H1 (cell line): Measurements from ENCODE around the gene SLC13A2. TPM values are rescaled to one million over a fixed set of nuclear protein-coding genes. Genes with fewer than 3 reads are reported as not detected.
A peak's percentile ranks its signal among the peaks of the same experiment; 100 is the strongest.

Source experiments
- CTCF ChIA-PET: fragments of 300-600 bp; sonication (Branson Sonifier 250); formaldehyde crosslinking; loops from one replicate; lab custom pipeline; 2021; ENCODE audit not compliant: partially characterized antibody; lab: Charles Lee
- POLR2A ChIA-PET: fragments of 300-600 bp; sonication (Branson Sonifier 250); formaldehyde crosslinking; loops from one replicate; lab custom pipeline; 2021; ENCODE audit warnings: inconsistent platforms; ENCODE audit not compliant: partially characterized antibody; lab: Charles Lee
- DNase-seq, 2 experiments: peaks; one replicate each; pipeline versions ENCODE4 v3.0.0 to v3.0.0-alpha.2; 2010 to 2022; ENCODE audit warnings: low spot score in 2 of 2, low read depth in 1 of 2, mixed read lengths in 1 of 2
- FAIRE-seq: peaks from 2 replicates; lab custom pipeline; 2011; peaks lifted over from hg19 to GRCh38; lab: Jason Lieb, UNC
- H2AFZ ChIP-seq: 2 replicates; pipeline ENCODE4 v1.8.1; 2012; ENCODE audit warnings: low read length, inconsistent platforms
- H2AK5ac ChIP-seq: 2 replicates; pipeline ENCODE4 v1.6.1; 2013; ENCODE audit warnings: low read depth, low read length
- H2BK120ac ChIP-seq: replicated peaks from 2 replicates; pipeline ENCODE3; 2013; ENCODE audit warnings: low read depth, low read length, inconsistent platforms
- H2BK12ac ChIP-seq: 2 replicates; pipeline ENCODE4 v1.6.1; 2013; ENCODE audit warnings: low read depth, low read length
- H2BK15ac ChIP-seq: 2 replicates; pipeline ENCODE4 v1.6.1; 2013; ENCODE audit warnings: low read length
- H2BK20ac ChIP-seq: 2 replicates; pipeline ENCODE4 v1.6.1; 2013; ENCODE audit warnings: low read length
- H2BK5ac ChIP-seq: 2 replicates; pipeline ENCODE4 v1.6.1; 2013; ENCODE audit warnings: low read depth, low read length
- H3K14ac ChIP-seq: 2 replicates; pipeline ENCODE4 v1.6.1; 2013; ENCODE audit warnings: inconsistent platforms; ENCODE audit not compliant: insufficient read length
- H3K18ac ChIP-seq: 2 replicates; pipeline ENCODE4 v1.6.1; 2013; ENCODE audit warnings: low read length; ENCODE audit errors: extremely low read depth
- H3K23ac ChIP-seq: 2 replicates; pipeline ENCODE4 v1.6.1; 2013; ENCODE audit warnings: inconsistent platforms; ENCODE audit not compliant: insufficient read length
- H3K23me2 ChIP-seq: 2 replicates; pipeline ENCODE4 v1.6.1; 2013; ENCODE audit warnings: low read depth, low read length
- H3K27ac ChIP-seq: 2 replicates; pipeline ENCODE4 v1.6.1; 2011; ENCODE audit warnings: low read depth, low read length, inconsistent platforms
- H3K27me3 ChIP-seq, 4 experiments: replicated peaks in 1 of 4; 1 replicate in 1 of 4; 2 replicates in 3 of 4; pipeline versions ENCODE4 v1.6.1 to v1.8.1; 2011 to 2013; ENCODE audit warnings: low read length in 3 of 4, mild to moderate bottlenecking in 3 of 4, inconsistent platforms in 2 of 4, mixed read lengths in 2 of 4, moderate library complexity in 1 of 4; ENCODE audit not compliant: control insufficient read depth in 3 of 4, insufficient read depth in 3 of 4; ENCODE audit errors: extremely low read depth in 1 of 4
- H3K36me3 ChIP-seq, 4 experiments: 2 replicates each; pipeline versions ENCODE4 v1.6.1 to v1.8.1; 2011 to 2013; ENCODE audit warnings: mild to moderate bottlenecking in 4 of 4, low read length in 3 of 4, moderate library complexity in 2 of 4, control low read depth in 1 of 4, inconsistent platforms in 1 of 4; ENCODE audit not compliant: insufficient read depth in 4 of 4, control insufficient read depth in 2 of 4
- H3K4ac ChIP-seq: replicated peaks from 2 replicates; pipeline ENCODE3; 2013; ENCODE audit warnings: low read length, low read depth, mixed read lengths, inconsistent platforms; ENCODE audit not compliant: insufficient read length
- H3K4me1 ChIP-seq, 4 experiments: replicated peaks in 1 of 4; 1 replicate in 1 of 4; 2 replicates in 3 of 4; pipeline versions ENCODE4 v1.6.1 to v1.8.1; 2011 to 2013; ENCODE audit warnings: low read length in 3 of 4, inconsistent platforms in 2 of 4, mixed read lengths in 1 of 4; ENCODE audit not compliant: insufficient read depth in 4 of 4, control insufficient read depth in 3 of 4
- H3K4me2 ChIP-seq, 2 experiments: 2 replicates each; pipeline versions ENCODE4 v1.6.1 to v1.8.1; 2011 to 2013; ENCODE audit warnings: low read depth in 2 of 2, low read length in 2 of 2, control low read depth in 1 of 2, inconsistent platforms in 1 of 2, mild to moderate bottlenecking in 1 of 2; ENCODE audit not compliant: insufficient read depth in 1 of 2
- H3K4me3 ChIP-seq, 4 experiments: fragments of 200-600, 300-600 bp in 1 of 4; sonication (generic), shearing (Covaris generic), sonication (Bioruptor Twin) in 1 of 4; 2 replicates each; pipeline versions ENCODE4 v1.5.1 to v1.8.1; 2011 to 2016; ENCODE audit warnings: low read length in 4 of 4, low read depth in 3 of 4, control low read depth in 2 of 4, inconsistent platforms in 2 of 4, mild to moderate bottlenecking in 2 of 4, mixed read lengths in 1 of 4, moderate library complexity in 1 of 4; ENCODE audit not compliant: insufficient read depth in 2 of 4; ENCODE audit errors: extremely low read depth in 1 of 4
- H3K56ac ChIP-seq: replicated peaks from 2 replicates; pipeline ENCODE3; 2013; ENCODE audit warnings: low read depth, mild to moderate bottlenecking, mixed read lengths, low read length, inconsistent platforms; ENCODE audit not compliant: insufficient read length
- H3K79me1 ChIP-seq: 2 replicates; pipeline ENCODE4 v1.6.1; 2013; ENCODE audit warnings: low read depth, low read length, control low read depth
- H3K79me2 ChIP-seq, 2 experiments: 2 replicates each; pipeline versions ENCODE4 v1.6.1 to v1.8.1; 2012 to 2013; ENCODE audit warnings: low read length in 2 of 2, mild to moderate bottlenecking in 2 of 2, inconsistent platforms in 1 of 2; ENCODE audit not compliant: insufficient read depth in 2 of 2, control insufficient read depth in 1 of 2
- H3K9ac ChIP-seq, 4 experiments: replicated peaks in 1 of 4; 1 replicate in 1 of 4; 2 replicates in 3 of 4; pipeline versions ENCODE4 v1.6.1 to v1.8.1; 2011 to 2013; ENCODE audit warnings: low read depth in 3 of 4, low read length in 3 of 4, control low read depth in 2 of 4, mild to moderate bottlenecking in 2 of 4, moderate library complexity in 2 of 4, inconsistent platforms in 1 of 4; ENCODE audit errors: extremely low read depth in 1 of 4
- H3K9me3 ChIP-seq, 2 experiments: 2 replicates each; pipeline versions ENCODE4 v1.6.1 to v1.8.1; 2012 to 2013; ENCODE audit warnings: mild to moderate bottlenecking in 2 of 2, moderate library complexity in 2 of 2, control low read depth in 1 of 2, inconsistent platforms in 1 of 2, low read depth in 1 of 2, low read length in 1 of 2, mixed read lengths in 1 of 2; ENCODE audit not compliant: insufficient read depth in 2 of 2
- H4K20me1 ChIP-seq, 2 experiments: replicated peaks in 1 of 2; 2 replicates each; pipeline versions ENCODE3 to v1.8.1; 2011 to 2013; ENCODE audit warnings: inconsistent platforms in 2 of 2, low read length in 2 of 2, mild to moderate bottlenecking in 1 of 2; ENCODE audit not compliant: insufficient read depth in 2 of 2, control insufficient read depth in 1 of 2
- H4K5ac ChIP-seq: 2 replicates; pipeline ENCODE4 v1.6.1; 2013; ENCODE audit warnings: low read length, low read depth, mixed read lengths, inconsistent platforms; ENCODE audit not compliant: insufficient read length
- H4K8ac ChIP-seq: 2 replicates; pipeline ENCODE4 v1.8.0; 2013; ENCODE audit warnings: mild to moderate bottlenecking, moderate library complexity, low read length, inconsistent platforms; ENCODE audit not compliant: insufficient read depth; ENCODE audit errors: extremely low read depth
- H4K91ac ChIP-seq: replicated peaks from 2 replicates; pipeline ENCODE3; 2013; ENCODE audit warnings: low read length, mixed read lengths, inconsistent platforms; ENCODE audit not compliant: insufficient read length
- CTBP2 ChIP-seq: IDR thresholded peaks from 2 replicates; pipeline ENCODE4 v1.7.0; 2011; ENCODE audit warnings: borderline replicate concordance, mild to moderate bottlenecking, moderate library complexity, mixed read lengths, low read length; ENCODE audit not compliant: insufficient read depth, insufficient read length
- WGBS, 2 experiments: shearing (Covaris generic) in 1 of 2; methylation state at CpG; one replicate each; pipeline versions ENCODE4 v1.1.6 to v1.1.7; 2013 to 2015; ENCODE audit warnings: low lambda C conversion rate in 2 of 2, mixed read lengths in 2 of 2, inconsistent platforms in 1 of 2, low coverage in 1 of 2, missing lambda C conversion rate in 1 of 2; ENCODE audit not compliant: insufficient replicate concordance in 2 of 2, insufficient coverage in 1 of 2, insufficient read length in 1 of 2; ENCODE audit errors: extremely low coverage in 1 of 2, missing lambda C conversion rate in 1 of 2; 5-methylcytosine and 5-hydroxymethylcytosine counted together
- polyA plus RNA-seq, 7 experiments: library from polyadenylated mRNA; depleted of rRNA in 3 of 7; stranded (reverse) in 5 of 7; unstranded in 2 of 7; fragments of >200 nt in 5 of 7; fragments of 200-250 nt in 2 of 7; gene quantifications; 1 replicate in 5 of 7; 2 replicates in 1 of 7; 4 replicates in 1 of 7; pipeline versions ENCODE4 v1.2.1 to v1.2.3, GENCODE V29; 2011 to 2013; ENCODE audit warnings: missing spikeins in 2 of 7, mixed read lengths in 2 of 7
- total RNA-seq: library from RNA; stranded (reverse); fragmentation: NEBNext Ultra II Directional; extraction: Animal tissue kit (Norgen Biotek cat#: 25700); gene quantifications from 2 replicates; pipeline ENCODE4 v1.2.1, GENCODE V29; 2021
- TF ChIP-seq, protein P1 (sequence below), 3 experiments: IDR thresholded peaks; 1 replicate in 2 of 3; 2 replicates in 1 of 3; pipeline versions ENCODE4 v1.5.1 to v1.6.1; 2011; ENCODE audit warnings: low read length in 3 of 3, mild to moderate bottlenecking in 3 of 3, inconsistent platforms in 2 of 3, low read depth in 1 of 3, moderate library complexity in 1 of 3; ENCODE audit not compliant: insufficient read depth in 1 of 3; ENCODE audit errors: control extremely low read depth in 1 of 3

The SLC13A2 gene
- total and polyA plus RNA-seq, 2 of the 8 experiments (the other 6 are each of a cell fraction or from before 2014, with no cell fraction given), result not detected

DNA sequence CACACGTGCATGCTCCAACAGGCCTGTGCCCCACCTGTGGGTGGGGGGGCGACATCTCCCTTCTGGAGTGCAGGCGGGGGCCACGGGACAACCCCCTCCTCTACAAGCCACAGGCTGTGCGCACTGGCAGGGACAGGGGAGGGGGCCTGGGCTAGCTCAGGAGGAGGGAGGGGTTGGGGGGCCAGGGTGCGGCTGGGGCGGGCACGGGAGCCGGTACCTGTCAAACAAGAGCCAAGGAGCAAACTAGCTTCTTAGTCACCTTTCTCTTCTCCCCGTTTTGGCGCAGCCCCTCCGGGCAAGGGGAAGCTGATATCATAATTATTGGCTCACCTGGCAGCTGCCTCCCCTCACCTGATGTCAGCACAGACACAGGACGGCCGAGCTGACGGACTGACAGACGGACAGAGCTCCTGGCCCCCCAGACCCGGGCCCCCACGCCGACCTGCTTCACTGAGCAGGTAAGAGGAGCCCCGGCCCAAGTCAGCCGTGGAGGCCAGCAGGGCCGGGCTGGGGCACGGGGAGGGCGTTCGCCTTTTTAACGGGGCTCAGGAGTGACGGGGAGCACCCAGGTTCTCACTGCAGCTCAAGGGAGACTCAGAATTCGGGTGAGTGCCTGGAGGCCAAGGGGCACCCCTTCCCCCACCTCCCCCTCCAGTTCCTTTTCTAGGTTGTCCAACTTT is 32.7 kb downstream of the SLC13A2 start, which contains the start of gene FOXN1:
Gene FOXN1, plus strand, starts transcription at position 363 of the 680 bp plus-strand sequence. CDS start 17,622 bp downstream, outside the sequence.
- H2AK5ac ChIP-seq, result no peak within 1 kb of the TSS; the same call in 1 of the 2 replicates
- H4K91ac ChIP-seq, result peak within 1 kb of the TSS; percentile 63
- H3K23ac ChIP-seq, result no peak within 1 kb of the TSS
- POLR2A ChIA-PET, result interaction anchor here (0.6 to 1.5 kb wide), 3 partner anchors 41 to 267 kb away, joined by 3 to 4 read pairs (median 4); partner anchors contain the start of gene POLDIP2
- H3K23me2 ChIP-seq, result peaks cover 2% of the 10 kb centered on the region; the same call in 1 of the 2 replicates
- H4K20me1 ChIP-seq, result no peaks in the 10 kb centered on the region
- no peak within 1 kb of the TSS for H3K9ac ChIP-seq
- H3K56ac ChIP-seq, result no peak within 1 kb of the TSS
- H3K4me3 ChIP-seq, result no peak within 1 kb of the TSS
- H3K4ac ChIP-seq, result no peak within 1 kb of the TSS
- H3K79me2 ChIP-seq, result no peaks in the 10 kb centered on the region
- no peak within 1 kb of the TSS; a peak in 1 of 4 replicates for H3K4me2 ChIP-seq
- peak within 1 kb of the TSS; percentile 12; the same call in 1 of the 2 replicates for H4K8ac ChIP-seq
- peak within 1 kb of the TSS; percentile 50; the same call in 1 of the 2 replicates for H2BK12ac ChIP-seq
- H3K9me3 ChIP-seq, result no peaks in the 10 kb centered on the region
- H2BK120ac ChIP-seq, result no peak within 1 kb of the TSS
- CTCF ChIA-PET, result interaction anchor here (1.0 to 21.4 kb wide), 3 partner anchors 8 to 37 kb away, joined by 3 to 547 read pairs (median 8); no protein-coding TSS in a partner anchor
- 0 out of 2 replicates have a peak within 1 kb of the TSS, but pooled peaks have one; percentile 46 for H2BK15ac ChIP-seq
- H3K18ac ChIP-seq, result no peak within 1 kb of the TSS
- H2BK5ac ChIP-seq, result no peak within 1 kb of the TSS
- no peak within 1 kb of the TSS for H2AFZ ChIP-seq
- H3K79me1 ChIP-seq, result no peaks in the 10 kb centered on the region
- no peak within 1 kb of the TSS for H3K14ac ChIP-seq
- no peak within 1 kb of the TSS for H4K5ac ChIP-seq
- FAIRE-seq (no peak), DNase-seq (no peak)
- peaks cover 0 to 20% (median 10%) of the 10 kb centered on the region in 4 experiments; a peak in 6 of 7 replicates for H3K4me1 ChIP-seq
- no peak within 1 kb of the TSS for H3K27ac ChIP-seq
- H3K27me3 ChIP-seq, result peaks cover 0 to 8% (median 4%) of the 10 kb centered on the region in 4 experiments; a peak in 4 of 7 replicates
- no peaks in the 10 kb centered on the region for H3K36me3 ChIP-seq
- H2BK20ac ChIP-seq, result no peak within 1 kb of the TSS
- 87% methylated on average over 18 of the region's 28 CpGs; no CpG with 5 or more reads in 1 of the 2 experiments for WGBS, 2 experiments
- TF ChIP-seq CTBP2, result no peak
- TF ChIP-seq, protein P1, sequence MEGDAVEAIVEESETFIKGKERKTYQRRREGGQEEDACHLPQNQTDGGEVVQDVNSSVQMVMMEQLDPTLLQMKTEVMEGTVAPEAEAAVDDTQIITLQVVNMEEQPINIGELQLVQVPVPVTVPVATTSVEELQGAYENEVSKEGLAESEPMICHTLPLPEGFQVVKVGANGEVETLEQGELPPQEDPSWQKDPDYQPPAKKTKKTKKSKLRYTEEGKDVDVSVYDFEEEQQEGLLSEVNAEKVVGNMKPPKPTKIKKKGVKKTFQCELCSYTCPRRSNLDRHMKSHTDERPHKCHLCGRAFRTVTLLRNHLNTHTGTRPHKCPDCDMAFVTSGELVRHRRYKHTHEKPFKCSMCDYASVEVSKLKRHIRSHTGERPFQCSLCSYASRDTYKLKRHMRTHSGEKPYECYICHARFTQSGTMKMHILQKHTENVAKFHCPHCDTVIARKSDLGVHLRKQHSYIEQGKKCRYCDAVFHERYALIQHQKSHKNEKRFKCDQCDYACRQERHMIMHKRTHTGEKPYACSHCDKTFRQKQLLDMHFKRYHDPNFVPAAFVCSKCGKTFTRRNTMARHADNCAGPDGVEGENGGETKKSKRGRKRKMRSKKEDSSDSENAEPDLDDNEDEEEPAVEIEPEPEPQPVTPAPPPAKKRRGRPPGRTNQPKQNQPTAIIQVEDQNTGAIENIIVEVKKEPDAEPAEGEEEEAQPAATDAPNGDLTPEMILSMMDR (IDR thresholded peaks at IDR 0.05; ENCODE audit: control extremely low read depth in 1 of 3, insufficient read depth in 1 of 3, low read depth in 1 of 3, low read length in 3 of 3), result no peak
